ENCODE results near the gene XIRP2. TPM values are rescaled to one million over a fixed set of nuclear protein-coding genes. Genes with fewer than 3 reads are reported as not detected.
"Not testable (repeated sequence)": the region's sequence is repeated elsewhere in the genome, so short reads cannot be mapped to it uniquely, and the experiment has no call there.

Gene XIRP2
- polyA plus RNA-seq, 4 donors: 0.03 to 7.3 (median 0.74) TPM

- no peaks in the 10 kb centered on the region for H3K4me1 ChIP-seq (ENCODE audit: control insufficient read depth in 3 of 3, insufficient read depth in 2 of 3, low read depth in 1 of 3, low read length in 2 of 3)
- H3K27me3 ChIP-seq (ENCODE audit: control insufficient read depth in 3 of 3, insufficient read depth in 3 of 3, low read length in 3 of 3): no peaks in the 10 kb centered on the region
- H3K9me3 ChIP-seq (ENCODE audit: control insufficient read depth in 2 of 2, insufficient read depth in 1 of 2, low read depth in 1 of 2, low read length in 1 of 2): peaks cover 0 to 11% of the 10 kb centered on the region in 2 donors
- H3K27ac ChIP-seq (ENCODE audit: low read depth in 1 of 3, low read length in 2 of 3): no peak overlapping the region
- no peak overlapping the region for H3K4me3 ChIP-seq (ENCODE audit: low read depth in 1 of 3, low read length in 3 of 3)
- FAIRE-seq (no peak), DNase-seq (peak; percentile 3 to 15)
- 73 to 88% (median 78%) methylated on average over 5 of the region's 5 CpGs for WGBS, 3 donors
- no peaks in the 10 kb centered on the region for H3K36me3 ChIP-seq (ENCODE audit: control insufficient read depth in 3 of 3, insufficient read depth in 2 of 3, low read depth in 1 of 3, low read length in 3 of 3)
These were observed 376.1 kb downstream of the XIRP2 start for GRCh38 chr2:167264380-167264779.

GRCh38 chr2:167265004-167265403, 376.7 kb downstream of the XIRP2 start:
- no peak for FAIRE-seq
- H3K4me3 ChIP-seq (ENCODE audit: low read depth in 1 of 3, low read length in 3 of 3): no peak overlapping the region
- WGBS, 3 donors: 69 to 72% (median 69%) methylated on average over 2 of the region's 2 CpGs
- no peak for DNase-seq
- no peak overlapping the region for H3K27ac ChIP-seq (ENCODE audit: low read depth in 1 of 3, low read length in 2 of 3)
- H3K36me3 ChIP-seq (ENCODE audit: control insufficient read depth in 3 of 3, insufficient read depth in 2 of 3, low read depth in 1 of 3, low read length in 3 of 3): no peaks in the 10 kb centered on the region
- H3K4me1 ChIP-seq (ENCODE audit: control insufficient read depth in 3 of 3, insufficient read depth in 2 of 3, low read depth in 1 of 3, low read length in 2 of 3): no peaks in the 10 kb centered on the region
- no peaks in the 10 kb centered on the region for H3K27me3 ChIP-seq (ENCODE audit: control insufficient read depth in 3 of 3, insufficient read depth in 3 of 3, low read length in 3 of 3)
- H3K9me3 ChIP-seq (ENCODE audit: control insufficient read depth in 2 of 2, insufficient read depth in 1 of 2, low read depth in 1 of 2, low read length in 1 of 2): peaks cover 0 to 12% of the 10 kb centered on the region in 2 donors

- DNase-seq (no peak), FAIRE-seq (no peak)
- Histone ChIP-seq H3K27ac (ENCODE audit: low read depth in 1 of 3, low read length in 2 of 3) (no peak overlapping the region), H3K4me3 (ENCODE audit: low read depth in 1 of 3, low read length in 3 of 3) (no peak overlapping the region), H3K27me3 (ENCODE audit: control insufficient read depth in 3 of 3, insufficient read depth in 3 of 3, low read length in 3 of 3) (no peaks in the 10 kb centered on the region), H3K4me1 (ENCODE audit: control insufficient read depth in 3 of 3, insufficient read depth in 2 of 3, low read depth in 1 of 3, low read length in 2 of 3) (no peaks in the 10 kb centered on the region), H3K9me3 (ENCODE audit: control insufficient read depth in 2 of 2, insufficient read depth in 1 of 2, low read depth in 1 of 2, low read length in 1 of 2) (peaks cover 0 to 12% of the 10 kb centered on the region in 2 donors), H3K36me3 (ENCODE audit: control insufficient read depth in 3 of 3, insufficient read depth in 2 of 3, low read depth in 1 of 3, low read length in 3 of 3) (no peaks in the 10 kb centered on the region)
- 67 to 84% (median 73%) methylated on average over 5 of the region's 5 CpGs for WGBS, 3 donors
These were observed 377.4 kb downstream of the XIRP2 start for GRCh38 chr2:167265722-167266121.

DNA sequence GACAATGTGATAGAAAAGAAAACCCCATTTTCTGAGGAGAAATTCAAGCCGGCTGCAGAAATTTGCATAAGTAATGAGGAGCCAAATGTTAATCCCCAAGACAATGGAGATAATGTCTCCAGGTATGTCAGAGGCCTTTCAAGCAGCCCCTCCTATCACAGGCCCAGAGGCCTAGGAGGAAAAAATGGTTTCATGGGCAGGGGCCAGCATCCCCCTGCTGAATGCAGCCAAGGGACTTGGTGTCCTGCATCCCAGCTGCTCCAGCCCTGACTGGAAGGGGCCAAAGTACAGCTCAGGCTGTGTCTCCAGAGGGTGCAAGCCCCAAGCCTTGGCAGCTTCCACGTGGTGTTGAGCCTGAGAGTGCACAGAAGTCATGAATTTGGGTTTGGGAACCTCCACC, 380.0 kb downstream of the XIRP2 start:
- H3K27ac ChIP-seq (ENCODE audit: low read depth in 1 of 3, low read length in 2 of 3); H3K27me3 ChIP-seq (ENCODE audit: control insufficient read depth in 3 of 3, insufficient read depth in 3 of 3, low read length in 3 of 3); H3K4me1 ChIP-seq (ENCODE audit: control insufficient read depth in 3 of 3, insufficient read depth in 2 of 3, low read depth in 1 of 3, low read length in 2 of 3); DNase-seq; H3K36me3 ChIP-seq (ENCODE audit: control insufficient read depth in 3 of 3, insufficient read depth in 2 of 3, low read depth in 1 of 3, low read length in 3 of 3); H3K4me3 ChIP-seq (ENCODE audit: low read depth in 1 of 3, low read length in 3 of 3); FAIRE-seq: not testable (repeated sequence)
- 48 to 68% (median 55%) methylated on average over 2 of the region's 2 CpGs for WGBS, 3 donors
- peaks cover 0 to 12% of the 10 kb centered on the region in 2 donors for H3K9me3 ChIP-seq (ENCODE audit: control insufficient read depth in 2 of 2, insufficient read depth in 1 of 2, low read depth in 1 of 2, low read length in 1 of 2)

DNA sequence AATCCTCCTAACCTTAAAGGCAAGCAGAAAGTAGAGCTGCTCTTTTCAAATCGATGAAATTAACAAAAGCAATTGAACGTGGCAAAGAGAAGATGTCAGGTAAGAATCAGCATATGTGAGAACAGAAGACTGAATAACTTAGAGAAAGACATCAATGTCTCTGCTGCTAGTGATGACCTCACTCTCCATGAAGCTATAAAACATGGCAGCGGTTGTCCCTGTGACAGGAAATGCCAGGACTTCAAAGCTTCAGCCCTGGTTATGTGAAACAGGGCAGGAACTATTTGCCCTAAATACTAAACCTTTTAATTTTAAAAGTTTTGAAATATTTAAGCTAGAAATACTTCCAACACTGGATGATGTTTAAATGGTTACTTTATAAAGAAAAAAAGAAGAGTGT, 383.7 kb downstream of the XIRP2 start:
- Histone ChIP-seq H3K36me3 (ENCODE audit: control insufficient read depth in 3 of 3, insufficient read depth in 2 of 3, low read depth in 1 of 3, low read length in 3 of 3) (no peaks in the 10 kb centered on the region), H3K9me3 (ENCODE audit: control insufficient read depth in 2 of 2, insufficient read depth in 1 of 2, low read depth in 1 of 2, low read length in 1 of 2) (peaks cover 0 to 12% of the 10 kb centered on the region in 2 donors), H3K4me1 (ENCODE audit: control insufficient read depth in 3 of 3, insufficient read depth in 2 of 3, low read depth in 1 of 3, low read length in 2 of 3) (no peaks in the 10 kb centered on the region), H3K27ac (ENCODE audit: low read depth in 1 of 3, low read length in 2 of 3) (no peak overlapping the region), H3K4me3 (ENCODE audit: low read depth in 1 of 3, low read length in 3 of 3) (no peak overlapping the region), H3K27me3 (ENCODE audit: control insufficient read depth in 3 of 3, insufficient read depth in 3 of 3, low read length in 3 of 3) (no peaks in the 10 kb centered on the region)
- 59 to 67% (median 60%) methylated on average over 3 of the region's 3 CpGs for WGBS, 3 donors
- DNase-seq: no peak
- FAIRE-seq: no peak

- no peak for DNase-seq
- Histone ChIP-seq H3K4me1 (ENCODE audit: control insufficient read depth in 3 of 3, insufficient read depth in 2 of 3, low read depth in 1 of 3, low read length in 2 of 3) (no peaks in the 10 kb centered on the region), H3K27ac (ENCODE audit: low read depth in 1 of 3, low read length in 2 of 3) (no peak overlapping the region), H3K4me3 (ENCODE audit: low read depth in 1 of 3, low read length in 3 of 3) (no peak overlapping the region), H3K36me3 (ENCODE audit: control insufficient read depth in 3 of 3, insufficient read depth in 2 of 3, low read depth in 1 of 3, low read length in 3 of 3) (no peaks in the 10 kb centered on the region), H3K27me3 (ENCODE audit: control insufficient read depth in 3 of 3, insufficient read depth in 3 of 3, low read length in 3 of 3) (no peaks in the 10 kb centered on the region), H3K9me3 (ENCODE audit: control insufficient read depth in 2 of 2, insufficient read depth in 1 of 2, low read depth in 1 of 2, low read length in 1 of 2) (no peaks in the 10 kb centered on the region)
- no peak for FAIRE-seq
- WGBS, 3 donors: 49 to 59% (median 57%) methylated on average over 3 of the region's 3 CpGs
These were observed 386.8 kb downstream of the XIRP2 start for GRCh38 chr2:167275046-167275445.

DNA sequence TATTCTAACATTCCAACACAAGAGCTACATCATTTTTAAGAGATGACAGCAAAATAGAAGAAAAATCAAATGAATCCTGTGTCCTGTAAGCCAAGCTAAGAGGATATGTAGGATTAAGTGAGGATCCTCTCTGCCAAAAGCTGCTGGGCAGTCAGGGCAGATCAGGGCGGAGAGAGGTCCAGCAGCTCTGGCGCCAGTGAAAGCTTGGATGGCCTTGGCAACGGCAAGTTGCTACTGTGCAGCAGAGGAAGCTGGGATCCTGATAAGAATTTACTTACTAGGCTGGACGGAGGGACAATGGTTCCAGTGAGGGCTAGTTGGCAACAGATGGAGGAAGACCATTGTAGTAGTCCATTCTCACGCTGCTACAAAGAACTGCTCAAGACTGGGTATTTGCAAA, 391.5 kb downstream of the XIRP2 start:
- 75 to 85% (median 80%) methylated on average over 5 of the region's 5 CpGs for WGBS, 3 donors
- Histone ChIP-seq H3K27me3 (ENCODE audit: control insufficient read depth in 3 of 3, insufficient read depth in 3 of 3, low read length in 3 of 3) (no peaks in the 10 kb centered on the region), H3K4me1 (ENCODE audit: control insufficient read depth in 3 of 3, insufficient read depth in 2 of 3, low read depth in 1 of 3, low read length in 2 of 3) (no peaks in the 10 kb centered on the region), H3K9me3 (ENCODE audit: control insufficient read depth in 2 of 2, insufficient read depth in 1 of 2, low read depth in 1 of 2, low read length in 1 of 2) (no peaks in the 10 kb centered on the region), H3K27ac (ENCODE audit: low read depth in 1 of 3, low read length in 2 of 3) (no peak overlapping the region), H3K4me3 (ENCODE audit: low read depth in 1 of 3, low read length in 3 of 3) (no peak overlapping the region), H3K36me3 (ENCODE audit: control insufficient read depth in 3 of 3, insufficient read depth in 2 of 3, low read depth in 1 of 3, low read length in 3 of 3) (no peaks in the 10 kb centered on the region)
- FAIRE-seq (no peak), DNase-seq (no peak)

DNA sequence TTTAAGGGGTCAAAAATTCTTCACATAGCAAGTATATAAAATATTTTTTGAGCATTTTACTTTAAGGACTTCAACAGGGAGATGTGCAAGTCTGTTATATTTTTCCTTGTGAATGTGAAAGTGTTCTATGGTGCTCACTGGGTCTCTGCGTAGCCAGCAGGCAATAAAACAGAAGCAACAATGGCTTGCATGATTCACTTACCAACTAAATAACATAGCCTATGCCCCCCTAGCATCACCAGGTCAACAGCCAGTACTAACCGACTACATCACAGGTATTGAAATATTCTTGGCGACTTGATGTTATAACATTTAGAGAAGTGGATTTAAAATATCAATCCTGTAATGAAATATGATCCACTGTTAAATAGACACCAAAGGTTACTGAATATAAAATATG, 398.9 kb downstream of the XIRP2 start:
- no peak overlapping the region for H3K4me3 ChIP-seq (ENCODE audit: low read depth in 1 of 3, low read length in 3 of 3)
- H3K36me3 ChIP-seq (ENCODE audit: control insufficient read depth in 3 of 3, insufficient read depth in 2 of 3, low read depth in 1 of 3, low read length in 3 of 3): no peaks in the 10 kb centered on the region
- H3K4me1 ChIP-seq (ENCODE audit: control insufficient read depth in 3 of 3, insufficient read depth in 2 of 3, low read depth in 1 of 3, low read length in 2 of 3): no peaks in the 10 kb centered on the region
- DNase-seq: no peak
- FAIRE-seq: no peak
- 65 to 78% (median 68%) methylated on average over 3 of the region's 3 CpGs for WGBS, 3 donors
- no peaks in the 10 kb centered on the region for H3K9me3 ChIP-seq (ENCODE audit: control insufficient read depth in 2 of 2, insufficient read depth in 1 of 2, low read depth in 1 of 2, low read length in 1 of 2)
- H3K27ac ChIP-seq (ENCODE audit: low read depth in 1 of 3, low read length in 2 of 3): no peak overlapping the region
- H3K27me3 ChIP-seq (ENCODE audit: control insufficient read depth in 3 of 3, insufficient read depth in 3 of 3, low read length in 3 of 3): peaks cover 0 to 3% (median 0%) of the 10 kb centered on the region in 3 donors

GRCh38 chr2:167289651-167290410, 401.6 kb downstream of the XIRP2 start:
- Histone ChIP-seq H3K36me3 (ENCODE audit: control insufficient read depth in 3 of 3, insufficient read depth in 2 of 3, low read depth in 1 of 3, low read length in 3 of 3) (no peaks in the 10 kb centered on the region), H3K4me3 (ENCODE audit: low read depth in 1 of 3, low read length in 3 of 3) (no peak overlapping the region), H3K4me1 (ENCODE audit: control insufficient read depth in 3 of 3, insufficient read depth in 2 of 3, low read depth in 1 of 3, low read length in 2 of 3) (peaks cover 0 to 8% (median 6%) of the 10 kb centered on the region in 3 donors), H3K27me3 (ENCODE audit: control insufficient read depth in 3 of 3, insufficient read depth in 3 of 3, low read length in 3 of 3) (peaks cover 0 to 19% (median 12%) of the 10 kb centered on the region in 3 donors), H3K9me3 (ENCODE audit: control insufficient read depth in 2 of 2, insufficient read depth in 1 of 2, low read depth in 1 of 2, low read length in 1 of 2) (no peaks in the 10 kb centered on the region), H3K27ac (ENCODE audit: low read depth in 1 of 3, low read length in 2 of 3) (no peak overlapping the region)
- DNase-seq: no peak
- no peak for FAIRE-seq
- WGBS, 3 donors: 46 to 69% (median 46%) methylated on average over 1 of the region's 1 CpG

All from small intestine (tissue), 7 donors.